Left lung (tissue), 10 donors: ENCODE measurements around the gene MAJIN. TPM values are rescaled to one million over a fixed set of nuclear protein-coding genes. Genes with fewer than 3 reads are reported as not detected.

ENCODE experiments used
- ATAC-seq: fragments of 200-7000 bp; cut with Tn5 transposase; one replicate; pipeline ENCODE4 v1.9.1; 2020; ENCODE audit warnings: moderate library complexity
- DNase-seq, 4 donors: peaks; one replicate each; pipeline ENCODE4 v3.0.0-alpha.2; 2013 to 2020
- H3K27ac ChIP-seq, 2 donors: fragments of 200-600 bp; sonication (generic) in 1 of 2; one replicate each; pipeline versions ENCODE4 v1.5.0 to v1.8.0; 2020 to 2021
- H3K27me3 ChIP-seq, 2 donors: fragments of 200-600 bp; sonication (generic) in 1 of 2; one replicate each; pipeline versions ENCODE4 v1.5.0 to v1.8.0; 2020 to 2021
- H3K36me3 ChIP-seq, 2 donors: fragments of 200-600 bp; sonication (generic) in 1 of 2; one replicate each; pipeline versions ENCODE4 v1.5.0 to v1.8.0; 2020 to 2021
- H3K4me1 ChIP-seq, 2 donors: fragments of 200-600 bp; one replicate each; pipeline ENCODE4 v1.8.0; 2021
- H3K4me3 ChIP-seq, 2 donors: fragments of 200-600 bp; sonication (generic) in 1 of 2; one replicate each; pipeline versions ENCODE4 v1.5.0 to v1.8.0; 2020 to 2021; ENCODE audit warnings: mild to moderate bottlenecking in 1 of 2
- H3K9me3 ChIP-seq, 2 donors: fragments of 200-600 bp; sonication (generic) in 1 of 2; one replicate each; pipeline versions ENCODE4 v1.5.0 to v1.8.0; 2020 to 2021
- intact Hi-C, 2 donors: fragments of 100-400 bp; cut with DNase I; formaldehyde crosslinking; loops; one replicate each; pipeline versions ENCODE4 v1.11.2 to v1.14.2; 2022
- polyA plus RNA-seq, 6 donors: library from polyadenylated mRNA; unstranded; fragments of 120-200 nt; gene quantifications; one replicate each; pipeline ENCODE4 v1.2.1, GENCODE V29; 2013; ENCODE audit not compliant: insufficient read length in 6 of 6
- total RNA-seq, 2 donors: library from RNA; stranded (reverse); fragmentation: NEBNext Ultra II Directional; extraction: Animal tissue kit (Norgen Biotek cat#: 25700); gene quantifications; one replicate each; pipeline ENCODE4 v1.2.1, GENCODE V29; 2021
- TF ChIP-seq, protein P1 (sequence below), 2 donors: fragments of 200-600 bp; sonication (generic) in 1 of 2; IDR thresholded peaks; one replicate each; pipeline versions ENCODE4 v1.5.0 to v1.8.0; 2021; ENCODE audit warnings: antibody characterized with exemption in 2 of 2
- donor health status: DM: no; HTN: yes; CAD: no.
- donor health status: DM: no; HTN: no; CAD: no.

MAJIN gene
- total and polyA plus RNA-seq, 8 donors: 0.11 to 0.14 TPM; not detected in 6

- Histone ChIP-seq H3K9me3 (no peaks in the 10 kb centered on the region), H3K4me1 (no peaks in the 10 kb centered on the region), H3K27ac (no peak overlapping the region), H3K27me3 (no peaks in the 10 kb centered on the region), H3K36me3 (peaks cover 0 to 54% of the 10 kb centered on the region in 2 donors), H3K4me3 (no peak overlapping the region)
- intact Hi-C loops: no loop called here
- ATAC-seq (no peak), DNase-seq (peak in 1 of 4 donors; percentile 64)
- TF ChIP-seq, protein P1, sequence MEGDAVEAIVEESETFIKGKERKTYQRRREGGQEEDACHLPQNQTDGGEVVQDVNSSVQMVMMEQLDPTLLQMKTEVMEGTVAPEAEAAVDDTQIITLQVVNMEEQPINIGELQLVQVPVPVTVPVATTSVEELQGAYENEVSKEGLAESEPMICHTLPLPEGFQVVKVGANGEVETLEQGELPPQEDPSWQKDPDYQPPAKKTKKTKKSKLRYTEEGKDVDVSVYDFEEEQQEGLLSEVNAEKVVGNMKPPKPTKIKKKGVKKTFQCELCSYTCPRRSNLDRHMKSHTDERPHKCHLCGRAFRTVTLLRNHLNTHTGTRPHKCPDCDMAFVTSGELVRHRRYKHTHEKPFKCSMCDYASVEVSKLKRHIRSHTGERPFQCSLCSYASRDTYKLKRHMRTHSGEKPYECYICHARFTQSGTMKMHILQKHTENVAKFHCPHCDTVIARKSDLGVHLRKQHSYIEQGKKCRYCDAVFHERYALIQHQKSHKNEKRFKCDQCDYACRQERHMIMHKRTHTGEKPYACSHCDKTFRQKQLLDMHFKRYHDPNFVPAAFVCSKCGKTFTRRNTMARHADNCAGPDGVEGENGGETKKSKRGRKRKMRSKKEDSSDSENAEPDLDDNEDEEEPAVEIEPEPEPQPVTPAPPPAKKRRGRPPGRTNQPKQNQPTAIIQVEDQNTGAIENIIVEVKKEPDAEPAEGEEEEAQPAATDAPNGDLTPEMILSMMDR (IDR thresholded peaks at IDR 0.05): no peak
These were observed 37.1 kb downstream of the MAJIN start for GRCh38 chr11:64934682-64935358.

DNA sequence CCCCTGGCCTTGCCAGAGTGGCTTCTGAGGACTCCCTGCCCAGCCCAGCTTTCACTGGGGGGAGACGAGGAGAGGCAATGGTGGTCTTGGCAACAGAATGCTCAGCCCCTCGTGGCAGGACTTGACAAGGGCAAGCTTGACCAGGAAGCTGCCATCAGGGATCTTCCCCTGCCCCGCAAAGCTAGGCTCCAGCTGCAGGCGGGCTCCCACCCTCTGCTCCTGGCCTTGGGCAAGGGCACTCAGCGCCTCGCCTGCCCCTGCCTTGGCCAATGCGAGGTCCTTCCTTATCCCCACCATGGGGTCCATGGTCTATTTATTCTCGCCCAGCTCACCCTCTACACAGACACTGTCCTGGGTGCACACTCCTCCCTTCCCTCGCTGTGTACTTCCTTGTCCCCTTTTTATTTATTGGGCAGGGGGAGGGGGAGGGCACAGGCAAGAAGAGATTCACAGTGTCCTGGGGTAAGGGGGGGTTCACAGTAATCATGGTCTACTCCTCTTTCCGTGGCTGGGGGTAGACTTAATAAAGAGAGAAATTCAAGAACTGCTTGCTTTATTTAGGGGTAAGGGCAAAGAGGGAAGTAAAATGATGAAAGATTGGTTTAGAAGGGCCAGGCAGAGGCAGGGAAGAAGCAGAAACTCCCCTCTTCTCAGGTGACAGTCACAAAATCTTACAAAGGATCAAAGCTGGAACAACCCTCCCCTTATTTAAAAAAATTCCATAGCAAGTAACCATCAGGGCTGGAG lies 37.8 kb downstream of the MAJIN start:
- Histone ChIP-seq H3K36me3 (peaks cover 0 to 61% of the 10 kb centered on the region in 2 donors), H3K4me3 (no peak overlapping the region), H3K27ac (no peak overlapping the region), H3K9me3 (no peaks in the 10 kb centered on the region), H3K27me3 (no peaks in the 10 kb centered on the region), H3K4me1 (no peaks in the 10 kb centered on the region)
- DNase-seq: peak in 1 of 4 donors; percentile 58
- TF ChIP-seq, protein P1 (IDR thresholded peaks at IDR 0.05): no peak
- intact Hi-C loops: no loop called here
- no peak for ATAC-seq

GRCh38 chr11:64933213-64933934 lies 38.5 kb downstream of the MAJIN start:
- Histone ChIP-seq H3K27me3 (no peaks in the 10 kb centered on the region), H3K4me3 (no peak overlapping the region), H3K4me1 (no peaks in the 10 kb centered on the region), H3K9me3 (no peaks in the 10 kb centered on the region), H3K36me3 (peaks cover 0 to 67% of the 10 kb centered on the region in 2 donors), H3K27ac (no peak overlapping the region)
- no peak for ATAC-seq
- intact Hi-C loops: no loop called here
- TF ChIP-seq, protein P1 (IDR thresholded peaks at IDR 0.05): no peak
- peak in 1 of 4 donors; percentile 33 for DNase-seq

GRCh38 chr11:64932324-64932723 lies 39.6 kb downstream of the MAJIN start:
- DNase-seq (no peak), ATAC-seq (no peak)
- Histone ChIP-seq H3K36me3 (peaks cover 0 to 77% of the 10 kb centered on the region in 2 donors), H3K9me3 (no peaks in the 10 kb centered on the region), H3K4me1 (no peaks in the 10 kb centered on the region), H3K27ac (no peak overlapping the region), H3K27me3 (no peaks in the 10 kb centered on the region), H3K4me3 (no peak overlapping the region)
- intact Hi-C loops: no loop called here
- TF ChIP-seq, protein P1 (IDR thresholded peaks at IDR 0.05): no peak

- peaks cover 0 to 86% of the 10 kb centered on the region in 2 donors for H3K36me3 ChIP-seq
- intact Hi-C loops: no loop called here
- H3K27ac ChIP-seq: no peak overlapping the region
- no peaks in the 10 kb centered on the region for H3K9me3 ChIP-seq
- TF ChIP-seq, protein P1 (IDR thresholded peaks at IDR 0.05): no peak
- H3K27me3 ChIP-seq: no peaks in the 10 kb centered on the region
- ATAC-seq (no peak), DNase-seq (peak in 1 of 4 donors; percentile 14)
- no peak overlapping the region for H3K4me3 ChIP-seq
- peaks cover 0 to 6% of the 10 kb centered on the region in 2 donors for H3K4me1 ChIP-seq
These were observed 40.6 kb downstream of the MAJIN start for GRCh38 chr11:64931290-64931689.
